Effector CD4-positive, alpha-beta T cell (primary cell): ENCODE results near the gene PGM2.

Source experiments
- DNase-seq: peaks from one replicate; pipeline ENCODE4 v3.0.0-alpha.2; 2020

The PGM2 gene

DNA sequence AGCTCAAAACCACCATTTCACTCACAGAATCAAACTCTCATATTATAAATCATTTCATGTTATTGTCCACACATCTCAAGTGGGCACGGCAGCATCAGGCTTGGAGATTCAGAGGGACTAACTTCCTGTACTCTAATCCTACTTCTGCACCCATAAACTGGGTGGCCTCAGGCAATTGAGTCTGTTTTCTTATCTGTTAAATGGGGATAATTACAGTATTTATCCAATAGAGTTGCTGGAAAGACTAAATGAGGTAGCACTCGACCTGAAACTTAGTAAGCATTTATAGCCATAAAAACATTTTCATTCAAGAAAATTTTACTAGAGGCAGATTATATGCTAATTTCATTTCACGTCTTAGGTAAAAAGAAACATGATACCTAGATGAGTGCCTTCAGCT, 77.4 kb downstream of the PGM2 start:
- no peak for DNase-seq

DNA sequence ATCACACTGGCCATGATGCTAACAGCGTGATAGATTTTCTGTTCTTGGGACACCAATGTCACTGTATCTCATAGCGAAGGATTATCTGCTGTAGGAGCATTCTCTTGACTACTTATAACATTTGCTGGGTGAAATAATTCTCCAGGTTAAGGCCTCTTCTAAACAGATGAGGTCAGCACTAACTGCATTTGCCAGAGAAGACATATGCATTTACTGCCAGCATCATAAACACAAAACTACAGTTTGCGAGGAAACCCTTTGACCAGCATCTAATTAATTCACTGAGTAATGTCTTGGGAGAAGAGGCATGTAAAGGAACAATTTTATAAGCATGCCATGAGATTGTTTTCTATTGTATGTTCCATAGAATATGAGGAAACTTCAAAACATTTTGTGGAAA, 78.3 kb downstream of the PGM2 start:
- no peak for DNase-seq

DNA sequence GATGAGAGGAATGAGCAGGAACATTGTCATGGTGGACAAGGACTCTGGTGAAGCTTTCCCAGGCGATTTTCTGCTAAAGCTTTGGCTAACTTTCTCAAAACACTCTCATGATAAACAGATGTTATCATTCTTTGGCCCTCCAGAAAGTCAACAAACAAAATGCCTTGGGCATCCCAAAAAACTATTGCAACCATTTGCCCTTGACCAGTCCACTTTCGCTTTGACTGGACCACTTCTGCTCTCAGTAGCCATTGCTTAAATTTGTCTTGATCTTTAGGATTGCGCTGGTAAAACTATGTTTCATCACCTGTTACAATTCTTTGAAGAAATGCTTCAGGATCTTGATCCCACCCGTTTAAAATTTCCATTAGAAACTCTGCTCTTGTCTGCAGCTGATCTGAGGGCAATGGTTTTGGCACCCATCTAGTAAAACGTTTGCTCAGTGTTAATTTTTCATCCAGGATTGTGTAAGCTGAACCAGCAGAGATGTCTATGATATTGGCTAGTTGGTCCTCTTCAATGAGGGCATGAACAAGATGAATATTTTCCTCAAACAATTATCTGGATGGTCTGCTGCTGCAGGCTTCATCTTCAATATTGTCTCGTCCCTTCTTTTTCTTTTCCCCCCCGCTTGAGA, 79.2 kb downstream of the PGM2 start:
- DNase-seq, result no peak

DNA sequence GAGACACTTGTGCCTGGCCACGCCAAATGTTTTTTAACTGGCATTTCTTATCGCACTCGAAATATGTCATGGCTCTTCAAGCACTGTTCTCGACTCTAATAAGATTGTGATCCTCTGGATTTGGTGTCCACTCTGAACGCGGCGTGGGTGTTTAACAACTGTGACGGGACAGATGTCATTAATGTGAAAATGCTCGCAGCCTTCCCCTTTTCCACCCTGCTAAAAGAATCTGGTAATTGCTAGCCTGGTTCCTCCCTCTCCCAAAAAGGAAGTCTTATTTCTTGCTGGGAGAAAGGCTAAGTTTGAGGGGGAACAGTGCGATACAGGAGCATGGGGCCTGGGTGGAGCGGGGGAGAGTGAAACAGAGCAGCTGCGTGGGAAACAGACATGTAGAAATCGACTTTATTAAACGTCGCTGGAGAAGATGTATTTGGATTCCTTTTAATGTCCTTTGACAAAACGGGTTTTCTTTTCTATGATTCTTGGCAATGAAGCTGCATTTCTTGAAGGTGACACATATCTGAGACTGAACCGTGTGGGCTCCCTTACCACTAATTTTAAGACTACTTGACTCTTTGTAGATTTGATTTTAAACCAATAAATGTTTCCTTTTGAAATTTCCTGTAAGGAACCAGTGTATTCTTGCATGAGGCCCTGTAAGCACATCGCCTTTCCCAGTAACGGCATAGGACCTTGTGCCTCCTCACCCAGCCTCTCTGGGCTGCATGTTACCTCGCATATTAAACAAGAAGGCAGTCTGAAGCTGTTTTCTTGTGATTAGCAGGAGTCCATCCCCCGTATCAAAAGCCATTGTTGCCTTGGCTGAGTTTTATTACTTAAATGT, 82.2 kb downstream of the PGM2 start:
- no peak for DNase-seq

DNA sequence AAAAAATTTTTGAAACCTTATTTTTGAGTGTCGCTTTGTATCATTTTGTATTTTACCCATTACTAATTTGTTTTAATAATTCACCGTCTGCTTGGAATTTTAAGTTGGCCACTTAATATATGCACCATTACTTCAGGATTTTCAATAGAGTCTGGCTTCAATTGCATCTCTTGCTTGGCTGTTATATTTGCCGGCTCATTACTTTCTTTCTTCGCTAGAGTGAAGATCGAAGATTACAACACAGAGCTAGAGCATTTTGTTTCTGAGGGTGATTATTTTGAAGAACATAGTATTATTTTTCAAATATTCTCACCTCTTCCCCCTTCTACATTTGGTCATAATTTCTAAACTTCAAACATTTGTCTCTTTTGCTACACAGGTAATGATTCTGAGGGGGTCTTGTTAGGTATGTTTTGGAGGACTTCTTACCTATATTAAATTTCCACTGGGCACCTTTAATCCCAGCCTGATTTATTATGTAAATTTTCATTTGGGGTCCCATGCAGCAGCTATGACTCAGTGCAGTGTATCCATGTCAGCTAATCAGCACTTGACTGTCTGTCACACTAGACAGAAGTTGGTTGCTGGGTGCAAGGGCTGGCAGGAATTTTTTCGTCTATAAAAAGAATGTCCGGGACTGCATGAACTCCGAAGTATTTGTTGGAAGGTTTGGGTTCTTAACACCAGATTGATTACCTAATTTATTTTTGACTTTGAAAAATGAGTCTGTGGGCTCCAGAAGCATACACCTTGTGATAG, 83.0 kb downstream of the PGM2 start:
- DNase-seq, result no peak

DNA sequence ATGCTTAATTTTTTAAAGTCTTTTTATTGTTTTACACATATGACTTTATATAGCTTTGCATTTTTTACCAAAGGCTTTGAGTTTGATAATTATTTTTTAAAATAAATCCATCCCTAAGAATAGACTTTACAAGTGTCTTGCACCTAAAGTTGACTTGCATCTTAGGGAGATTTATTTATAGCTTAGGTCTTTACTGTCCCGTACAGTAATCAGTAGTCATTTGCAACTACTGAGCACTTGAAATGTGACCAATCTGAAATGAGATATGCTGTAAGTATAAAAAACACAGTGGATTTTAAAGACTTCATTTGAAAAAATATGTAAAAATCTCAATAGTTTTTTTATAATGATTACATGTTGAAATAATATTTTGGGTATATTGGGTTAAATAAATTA, 83.6 kb downstream of the PGM2 start:
- no peak for DNase-seq
